Fibroblast of skin of left quadriceps (primary cell): Measurements from ENCODE around the gene BTNL9.
"Not testable (repeated sequence)": the region's sequence is repeated elsewhere in the genome, so short reads cannot be mapped to it uniquely, and the experiment has no call there.

Source experiments
- DNase-seq, 2 experiments: peaks; one replicate each; pipeline ENCODE4 v3.0.0-alpha.2; 2013; ENCODE audit warnings: low read depth in 2 of 2

BTNL9 gene

DNA sequence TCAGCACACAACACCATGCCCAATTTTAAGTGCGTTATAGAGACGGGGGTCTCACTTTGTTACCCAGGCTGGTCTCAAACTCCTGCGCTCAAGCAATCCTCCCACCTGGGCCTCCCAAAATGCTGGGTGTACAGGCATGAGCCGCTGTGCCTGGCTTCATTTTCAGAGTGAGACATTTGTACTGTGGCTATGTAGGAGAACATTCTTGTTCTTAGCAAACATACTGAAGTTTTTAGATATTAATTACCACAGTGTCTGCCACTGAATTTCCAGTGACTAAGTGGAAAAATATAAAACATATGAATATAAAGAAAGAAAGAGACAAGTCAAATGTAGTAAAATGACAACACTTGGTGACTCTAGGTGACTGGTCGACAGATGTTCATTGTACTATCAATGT lies 20.9 kb downstream of the BTNL9 start:
- DNase-seq = no peak

DNA sequence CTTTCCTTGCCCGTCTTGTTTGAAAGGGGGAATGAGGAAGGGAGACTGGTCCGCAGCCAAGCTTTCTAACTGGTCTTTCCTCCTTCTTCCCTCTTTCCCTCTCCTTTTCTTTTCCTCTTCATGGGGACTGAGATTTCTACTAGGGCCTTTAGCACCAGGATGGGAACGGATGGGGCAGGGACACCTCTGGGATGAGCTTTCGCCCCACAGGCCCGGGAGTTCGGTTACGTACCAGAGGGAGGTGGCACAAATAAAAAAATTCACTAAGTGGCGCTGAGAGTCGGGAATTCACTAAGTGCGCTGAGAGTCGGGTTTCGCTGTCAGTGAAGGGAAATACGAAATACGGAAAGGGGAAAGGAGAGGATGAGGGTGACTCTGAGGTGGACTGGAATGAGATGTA lies 21.6 kb downstream of the BTNL9 start:
- no peak for DNase-seq

DNA sequence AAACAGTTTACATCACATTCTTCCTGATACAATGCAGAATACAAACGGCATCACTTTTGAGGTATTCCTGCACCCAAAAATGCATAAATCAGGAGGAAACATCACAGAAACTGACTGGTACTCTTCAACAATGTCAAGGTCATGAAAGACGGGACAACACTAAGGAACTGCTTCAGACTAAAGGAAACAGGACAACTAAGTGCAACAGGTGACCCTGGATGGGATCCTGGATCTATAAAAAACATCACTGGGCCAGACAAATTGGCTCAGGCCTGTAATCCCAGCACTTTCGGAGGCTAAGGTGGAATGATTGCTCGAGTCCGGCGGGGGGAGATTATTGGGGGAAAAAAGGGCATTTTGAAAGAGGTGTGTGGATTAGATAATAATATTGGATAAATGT lies 22.6 kb downstream of the BTNL9 start:
- DNase-seq = no peak

DNA sequence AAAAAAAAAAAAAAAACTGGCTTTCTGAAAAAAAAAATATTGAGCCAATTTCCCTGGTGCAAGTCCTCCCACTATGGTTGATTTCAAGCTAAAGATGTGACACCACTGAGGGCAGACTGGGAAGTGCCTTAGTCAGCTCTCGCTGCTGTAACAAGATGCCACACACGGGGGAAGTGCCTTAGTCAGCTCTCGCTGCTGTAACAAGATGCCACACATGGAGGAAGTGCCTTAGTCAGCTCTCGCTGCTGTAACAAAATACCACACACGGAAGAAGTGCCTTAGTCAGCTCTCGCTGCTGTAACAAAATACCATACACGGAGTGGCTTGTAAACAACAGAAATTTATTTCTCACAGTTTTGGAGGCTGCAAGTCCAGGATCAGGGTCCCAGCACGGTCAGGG lies 23.4 kb downstream of the BTNL9 start:
- DNase-seq = no peak

DNA sequence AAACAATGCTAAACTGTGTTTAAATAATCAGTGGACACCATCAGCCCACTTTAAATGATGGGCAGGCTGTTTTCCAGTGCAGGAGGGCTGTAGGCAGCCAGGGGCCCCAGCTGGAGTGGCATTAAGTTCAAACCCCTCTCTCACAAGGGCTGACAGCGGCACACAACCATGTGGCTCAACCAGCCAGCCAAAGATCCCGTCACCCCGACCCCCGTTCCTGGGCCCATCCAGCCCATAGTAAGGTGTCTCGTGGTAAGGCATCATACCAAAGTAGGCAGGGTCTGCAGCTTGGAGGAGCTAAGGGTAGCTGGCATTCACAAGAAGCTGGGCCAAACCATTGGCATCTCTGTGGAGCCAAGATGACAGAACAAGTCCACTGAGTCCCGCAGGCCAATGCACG lies 24.9 kb downstream of the BTNL9 start:
- no peak for DNase-seq

DNA sequence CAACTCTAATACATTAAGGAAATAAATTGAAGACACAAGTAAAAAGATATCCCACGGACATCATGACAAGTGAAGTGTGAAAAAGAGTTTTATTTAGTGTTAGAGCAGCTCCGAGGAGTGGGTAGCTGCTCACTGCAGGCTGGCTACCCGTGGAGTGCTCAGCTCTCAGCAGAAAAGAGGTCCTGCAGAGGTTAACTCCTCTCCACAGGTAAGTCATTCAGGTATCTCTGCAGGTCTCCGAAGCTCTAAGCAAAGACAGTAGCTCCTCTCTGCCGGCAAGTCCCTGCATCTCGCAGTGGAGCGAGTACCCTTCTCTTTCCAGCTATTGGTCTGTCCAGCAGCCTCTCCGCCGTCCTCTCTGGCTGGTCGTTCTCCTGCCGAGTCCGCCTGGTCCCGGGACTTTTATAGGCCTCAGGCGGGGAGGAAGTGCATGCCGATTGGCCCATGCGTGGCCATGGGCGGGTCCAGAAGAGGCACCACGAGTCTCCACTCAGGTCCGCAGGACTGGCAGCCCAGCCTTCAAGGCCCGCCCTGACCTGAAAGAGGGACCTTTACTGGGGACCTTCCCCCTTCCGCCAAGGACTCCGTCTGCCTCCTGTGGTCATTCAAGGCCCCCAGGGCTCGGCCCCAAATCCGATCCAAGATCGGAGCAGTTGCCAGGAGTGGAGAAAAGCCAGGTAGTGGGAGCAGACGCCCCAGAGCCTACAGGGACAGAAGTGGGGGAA lies 29.9 kb downstream of the BTNL9 start:
- no peak for DNase-seq

DNA sequence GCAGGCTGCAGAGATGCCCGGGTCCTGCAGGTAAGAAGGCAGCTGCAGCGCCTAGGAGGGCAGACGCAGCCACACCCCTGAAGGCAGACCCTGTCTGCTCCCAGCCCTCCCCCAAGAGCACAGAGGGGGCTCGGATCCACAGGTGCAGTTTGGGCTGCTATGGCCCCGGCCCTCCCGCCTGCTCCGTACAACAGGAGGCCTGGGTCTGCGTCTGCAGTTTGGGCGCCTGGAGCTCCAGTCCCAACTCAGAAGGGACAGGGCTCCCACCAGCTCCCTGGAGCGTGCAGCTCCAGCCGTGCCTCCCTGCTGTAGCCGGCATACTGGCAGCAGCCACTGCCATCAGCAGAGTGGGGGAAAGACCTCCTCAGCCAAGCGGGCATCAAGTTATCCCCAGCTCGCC lies 30.5 kb downstream of the BTNL9 start:
- DNase-seq = no peak

DNA sequence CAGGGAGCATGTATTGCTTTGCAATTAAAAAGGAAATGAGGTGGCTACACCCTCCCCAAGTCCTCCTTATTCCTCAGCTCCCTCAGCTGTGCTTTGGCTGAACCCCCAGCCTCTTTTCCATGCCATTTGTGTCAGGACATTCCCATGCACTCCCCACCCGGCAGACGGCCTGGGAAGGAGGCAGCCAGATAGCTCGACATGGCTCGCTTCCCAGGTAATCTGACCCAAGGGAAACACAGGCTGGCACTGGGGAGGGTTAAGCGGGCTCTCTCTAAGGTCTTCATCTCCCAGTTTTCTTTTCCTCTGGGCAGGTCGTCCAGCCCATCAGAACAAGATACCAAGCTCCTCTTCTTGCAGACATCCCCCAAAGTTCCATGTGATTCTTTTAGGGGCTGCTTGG lies 31.2 kb downstream of the BTNL9 start:
- DNase-seq = no peak

DNA sequence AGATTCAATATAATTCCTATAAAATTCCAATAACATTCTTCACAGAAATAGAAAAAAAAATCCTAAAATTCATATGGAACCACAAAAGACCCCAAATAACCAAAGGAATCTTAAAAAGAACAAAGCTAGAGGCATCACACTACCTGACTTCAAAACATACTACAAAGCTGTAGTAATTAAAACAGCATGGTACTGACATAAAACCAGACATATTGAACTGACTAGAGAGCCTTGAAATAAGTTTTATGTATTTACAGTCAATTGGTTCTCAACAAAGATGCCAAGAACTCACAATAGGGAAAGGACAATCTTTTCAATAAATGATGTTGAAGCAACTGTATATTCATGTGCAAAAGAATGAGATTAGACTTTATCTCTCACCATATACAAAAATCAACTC lies 36.9 kb downstream of the BTNL9 start:
- DNase-seq = no peak

DNA sequence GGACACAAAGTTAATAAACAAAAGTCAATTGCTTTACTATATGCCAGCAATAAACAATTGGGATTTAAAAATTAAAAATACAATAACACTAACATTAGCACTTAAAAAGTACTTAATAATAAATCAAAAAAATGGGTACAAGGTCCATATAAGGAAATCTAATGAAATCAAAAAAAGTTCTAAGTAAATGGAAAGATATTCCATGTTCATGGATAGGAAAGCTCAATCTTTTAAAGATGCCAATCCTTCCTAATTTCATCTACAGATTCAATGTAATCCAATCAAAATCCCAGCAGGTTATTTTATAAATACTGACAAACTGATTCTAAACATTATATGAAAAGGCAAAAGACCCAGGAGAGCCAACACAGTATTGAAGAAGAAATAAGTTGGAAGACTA lies 41.9 kb downstream of the BTNL9 start:
- DNase-seq = no peak

DNA sequence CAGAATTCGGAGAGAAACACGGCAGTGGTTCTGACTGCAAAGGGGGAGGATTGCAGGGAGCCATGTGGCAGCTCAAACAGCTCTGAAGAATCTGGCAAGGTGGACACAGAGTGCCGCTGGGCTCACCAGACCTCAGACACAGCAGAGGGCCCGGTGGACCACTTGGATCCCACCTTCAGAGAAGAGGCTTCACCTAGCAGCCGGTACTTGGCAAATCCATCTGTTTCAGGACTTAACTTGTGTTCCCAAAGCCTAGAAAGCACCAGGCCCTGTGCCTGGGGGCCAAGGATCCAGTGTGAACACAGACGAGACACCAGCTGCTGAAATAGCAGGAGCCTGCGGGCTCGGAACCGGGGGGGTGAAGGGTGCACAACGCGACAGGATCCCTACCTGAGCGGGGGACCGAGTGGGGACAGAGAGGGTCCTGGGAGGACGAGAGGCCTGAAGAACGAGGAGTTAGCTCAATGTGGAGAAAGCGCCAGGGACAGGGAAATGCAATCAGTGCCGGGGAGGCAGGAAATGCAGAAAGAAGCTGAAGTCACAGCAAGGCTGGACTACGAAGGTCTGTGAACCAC lies 44.6 kb downstream of the BTNL9 start:
- no peak for DNase-seq

DNA sequence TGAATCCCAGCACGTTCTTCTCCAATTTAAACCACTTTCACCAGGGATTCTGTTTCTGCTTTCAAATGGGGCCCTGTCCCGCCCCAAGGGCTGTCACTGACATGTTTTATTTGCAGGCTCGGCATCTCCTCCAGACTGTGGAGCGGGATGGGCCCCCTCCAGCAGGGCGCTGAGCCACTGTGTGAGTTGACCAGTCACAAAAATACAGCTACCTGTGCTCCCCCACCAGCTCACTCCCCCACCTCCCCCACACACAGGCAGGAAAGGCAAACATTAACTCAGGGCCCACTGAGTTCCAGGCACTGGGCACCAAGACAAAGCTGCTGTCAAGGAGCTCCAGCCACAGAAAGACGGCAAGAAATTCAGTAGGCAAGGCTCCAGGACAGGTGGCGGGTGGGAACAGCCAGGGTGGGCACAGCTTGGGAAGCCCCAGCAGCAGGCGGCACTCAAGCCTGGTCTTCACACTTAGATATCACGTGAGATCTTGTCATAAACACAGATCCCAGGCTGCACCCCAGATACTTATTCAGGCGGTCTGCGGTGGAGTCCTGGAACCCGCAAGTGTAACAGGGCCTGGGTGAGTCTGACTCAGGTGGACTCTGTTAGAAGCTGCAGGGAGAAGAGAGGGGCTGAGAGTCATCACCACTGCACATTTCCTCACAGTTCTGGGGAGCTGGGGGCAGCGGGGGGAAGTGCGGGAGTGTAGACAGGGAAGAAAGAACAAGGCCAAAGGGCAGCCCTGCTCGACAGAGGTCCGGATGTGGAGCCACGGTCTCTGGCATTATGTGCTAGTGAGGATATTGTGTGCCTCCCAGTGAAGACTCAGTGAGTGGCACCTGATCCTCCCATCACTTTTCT lies 46.2 kb downstream of the BTNL9 start:
- DNase-seq = no peak

DNA sequence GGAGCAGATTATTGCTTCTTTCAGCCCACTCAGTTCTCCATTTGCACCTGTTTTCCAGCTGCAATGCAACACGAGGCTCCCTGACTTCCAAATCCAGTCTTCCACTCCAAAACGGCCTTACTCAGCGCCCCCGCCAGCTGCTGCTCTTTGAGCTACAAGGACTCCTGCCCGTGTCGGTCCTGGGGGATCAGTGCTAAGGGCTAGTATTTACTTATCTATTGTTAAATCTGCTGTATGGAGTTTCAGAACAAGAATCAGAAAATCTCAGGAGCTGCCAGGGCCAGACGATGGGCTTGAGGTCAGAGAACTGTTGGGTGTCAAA lies 46.8 kb downstream of the BTNL9 start:
- DNase-seq = no peak

DNA sequence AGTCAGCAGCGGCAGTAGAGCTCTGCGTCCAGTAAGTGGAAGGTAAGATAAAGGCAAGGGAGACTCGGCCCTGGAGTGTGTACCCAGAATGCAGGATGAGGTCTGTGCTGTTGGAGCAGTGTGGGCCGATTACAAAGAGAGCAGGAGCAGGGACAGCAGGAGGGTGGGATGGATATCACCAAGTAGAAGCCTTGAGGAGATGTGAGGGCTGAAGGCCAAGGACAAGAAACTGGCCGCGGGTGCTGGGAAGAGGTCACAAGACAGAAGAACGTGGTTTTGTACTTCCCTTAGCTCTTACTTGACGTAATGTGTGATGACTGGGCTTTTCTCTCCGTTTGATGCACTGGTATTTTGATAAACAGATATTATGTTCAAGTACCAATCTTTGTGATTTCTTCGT lies 47.2 kb downstream of the BTNL9 start:
- DNase-seq = no peak

DNA sequence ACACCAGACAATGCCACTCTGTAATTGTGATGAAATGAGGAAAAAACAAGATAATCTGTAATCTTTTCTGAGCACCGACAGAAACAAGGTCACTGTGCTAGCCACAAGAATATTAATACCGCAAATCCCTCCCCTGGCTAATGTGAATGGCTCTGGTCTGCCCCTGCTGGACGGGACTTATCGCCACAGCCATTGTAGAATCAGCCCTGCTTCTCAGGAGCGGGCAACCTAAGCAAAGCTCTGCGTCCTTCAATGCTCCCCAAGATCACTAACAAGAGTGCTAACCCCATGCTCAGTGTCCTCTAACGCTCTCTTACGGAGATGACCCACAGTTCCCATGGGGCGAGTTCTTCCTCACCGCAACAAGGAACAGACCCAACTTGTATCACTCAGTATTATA lies 48.2 kb downstream of the BTNL9 start:
- DNase-seq = no peak

DNA sequence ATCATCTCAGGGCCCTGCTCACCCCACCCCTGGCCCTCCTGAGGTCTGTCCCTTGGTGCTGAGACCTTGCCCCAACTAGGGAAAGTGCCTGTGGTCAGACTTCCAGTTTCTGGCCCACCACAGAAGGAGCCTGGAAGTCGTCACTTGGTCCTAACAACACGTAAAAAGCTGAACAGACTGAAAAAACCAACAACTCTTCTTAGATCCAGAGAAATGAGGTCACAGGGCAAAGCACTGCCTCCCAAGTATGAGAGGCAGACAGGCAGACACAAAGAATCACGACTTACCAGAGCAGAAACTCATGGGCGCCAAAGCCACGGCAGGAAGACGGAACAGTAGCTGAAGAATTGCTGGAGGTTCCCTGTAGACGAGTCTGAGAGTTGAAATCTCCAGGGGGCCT lies 52.4 kb downstream of the BTNL9 start:
- no peak for DNase-seq

DNA sequence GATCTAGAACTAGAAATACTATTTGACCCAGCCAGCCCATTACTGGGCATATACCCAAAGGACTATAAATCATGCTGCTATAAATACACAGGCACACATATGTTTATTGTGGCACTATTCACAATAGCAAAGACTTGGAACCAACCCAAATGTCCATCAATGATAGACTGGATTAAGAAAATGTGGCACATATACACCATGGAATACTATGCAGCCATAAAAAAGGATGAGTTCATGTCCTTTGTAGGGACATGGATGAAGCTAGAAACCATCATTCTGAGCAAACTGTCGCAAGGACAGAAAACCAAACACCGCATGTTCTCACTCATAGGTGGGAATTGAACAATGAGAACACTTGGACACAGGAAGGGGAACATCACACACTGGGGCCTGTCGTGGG lies 55.1 kb downstream of the BTNL9 start:
- not testable (repeated sequence) for DNase-seq

DNA sequence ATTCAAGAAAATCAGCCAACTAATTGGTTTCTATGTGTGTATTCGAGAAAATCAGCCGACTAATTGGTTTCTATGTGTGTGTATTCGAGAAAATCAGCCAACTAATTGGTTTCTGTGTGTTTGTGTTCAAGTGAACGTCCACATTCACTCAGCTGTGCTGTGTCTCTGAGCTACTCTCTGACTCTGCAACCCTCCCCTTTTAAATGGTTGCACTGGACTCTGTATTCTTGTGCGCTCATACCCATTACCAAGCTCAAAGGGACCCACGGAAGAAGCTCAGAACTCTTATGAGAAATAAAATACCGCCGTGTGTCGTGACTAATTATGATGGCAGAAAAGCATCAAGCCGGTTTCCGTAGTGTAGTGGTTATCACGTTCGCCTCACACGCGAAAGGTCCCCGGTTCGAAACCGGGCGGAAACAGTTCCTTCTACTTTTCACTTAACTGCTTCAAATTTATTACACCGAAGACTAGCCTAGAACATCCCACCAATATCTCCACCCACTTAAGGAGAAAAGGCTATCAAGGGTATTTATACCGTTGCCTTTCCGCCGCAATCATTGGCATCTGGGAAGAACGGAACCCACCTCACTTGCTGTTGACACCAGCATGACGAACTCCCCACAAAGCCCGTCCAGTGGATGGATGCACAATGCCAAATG lies 56.8 kb downstream of the BTNL9 start:
- DNase-seq = not testable (repeated sequence)

DNA sequence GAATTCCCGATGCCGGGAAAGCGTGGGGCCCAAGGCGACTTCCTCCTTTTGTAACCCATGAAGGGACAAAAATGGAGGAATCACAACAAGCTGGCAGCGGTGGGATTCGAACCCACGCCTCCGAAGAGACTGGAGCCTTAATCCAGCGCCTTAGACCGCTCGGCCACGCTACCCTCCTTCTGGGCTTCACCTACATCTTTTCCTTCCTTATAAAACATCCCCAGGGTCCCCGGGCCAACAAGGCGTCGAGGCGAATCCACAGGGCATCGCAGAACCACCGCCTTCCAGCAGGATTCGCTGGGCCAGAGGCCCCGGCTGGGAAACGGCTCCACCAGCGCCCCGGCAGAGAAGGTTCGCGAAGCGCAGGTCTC lies 57.3 kb downstream of the BTNL9 start:
- DNase-seq = not testable (repeated sequence)

DNA sequence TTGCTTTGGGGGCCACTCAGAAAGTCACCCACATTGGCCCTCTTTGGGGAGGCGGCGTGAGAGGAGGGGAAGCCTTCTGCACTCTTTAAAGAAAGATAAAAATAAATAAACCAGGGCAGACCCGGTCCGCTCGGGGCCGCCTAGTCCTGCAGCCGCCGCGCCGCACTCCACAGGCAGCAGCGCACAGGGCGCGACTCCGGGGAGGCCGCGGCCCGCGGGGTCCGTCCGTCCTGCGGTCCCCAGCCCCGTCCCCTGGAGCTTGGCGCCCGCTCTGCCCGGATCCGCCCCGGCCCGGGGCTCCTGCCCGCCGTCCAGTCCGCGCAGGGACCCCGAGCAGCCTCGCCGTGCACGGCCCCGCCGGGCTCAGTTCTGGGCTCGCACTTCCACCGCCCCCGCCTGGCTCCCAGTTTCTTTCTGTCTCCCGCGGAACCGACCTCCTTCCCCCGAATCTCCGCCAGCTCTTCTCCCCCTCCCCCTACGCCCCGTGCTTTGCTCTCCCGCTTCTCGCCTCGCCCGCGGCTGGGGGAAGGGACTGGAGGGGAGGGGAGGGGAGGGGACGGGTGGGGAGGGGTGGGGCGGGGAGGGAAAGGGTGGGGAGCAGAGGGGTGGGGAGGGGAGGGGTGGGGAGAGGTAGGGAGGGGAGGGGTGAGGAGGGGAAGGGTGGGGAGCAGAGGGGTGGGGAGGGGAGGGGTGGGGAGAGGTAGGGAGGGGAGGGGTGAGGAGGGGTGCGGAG lies 57.9 kb downstream of the BTNL9 start:
- not testable (repeated sequence) for DNase-seq

DNA sequence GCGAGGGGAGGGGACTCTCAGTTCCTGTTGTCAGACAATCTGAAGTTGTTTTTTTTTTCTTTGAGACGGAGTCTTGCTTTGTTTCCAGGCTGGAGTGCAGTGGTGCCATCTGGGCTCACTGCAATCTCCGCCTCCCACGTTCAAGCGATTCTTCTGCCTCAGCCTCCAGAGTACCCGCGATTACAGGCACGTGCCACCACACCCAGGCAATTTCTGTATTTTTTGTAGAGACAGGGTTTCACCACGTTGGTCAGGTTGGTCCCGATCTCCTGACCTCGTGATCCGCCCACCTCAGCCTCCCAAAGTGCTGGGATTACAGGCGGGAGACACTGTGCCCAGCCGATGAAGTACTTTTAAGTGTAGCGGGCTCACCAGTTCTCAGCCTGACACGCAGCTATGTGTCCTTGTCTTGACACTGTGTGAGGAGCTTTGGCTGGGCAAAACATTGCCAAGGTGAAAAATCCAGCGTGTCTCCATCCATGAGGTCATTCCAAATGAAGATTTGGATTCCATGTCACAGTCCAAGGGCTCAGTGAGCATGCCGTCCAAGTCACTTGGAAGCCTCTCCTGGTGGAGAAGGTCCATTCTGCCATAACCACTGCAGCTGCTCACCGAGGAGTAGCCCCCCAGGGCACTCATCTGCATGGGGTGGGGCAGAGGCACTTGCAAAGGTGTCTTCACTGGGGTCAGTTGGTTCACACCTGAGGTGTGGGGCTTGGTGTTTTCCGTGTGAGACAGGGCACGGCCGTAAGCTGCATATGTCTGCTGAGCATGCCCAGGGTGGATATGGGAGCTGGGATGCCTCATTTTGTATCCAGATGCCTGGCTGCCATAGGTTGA lies 58.9 kb downstream of the BTNL9 start:
- DNase-seq = no peak
